HG03159 (cell line): Measurements from ENCODE around the gene SLC32A1.

Experiments
- ATAC-seq: cut with Tn5 transposase; IDR thresholded peaks from one replicate; pipeline ENCODE4 v1.9.1; 2021; ENCODE audit warnings: mild to moderate bottlenecking, moderate library complexity; ENCODE audit not compliant: unreplicated experiment

The SLC32A1 gene

GRCh38 chr20:38725148-38725901, 1.0 kb downstream of the SLC32A1 start:
- ATAC-seq, result no peak

GRCh38 chr20:38725931-38726803, 1.9 kb downstream of the SLC32A1 start:
- ATAC-seq, result no peak

GRCh38 chr20:38726804-38727606, 2.7 kb downstream of the SLC32A1 start:
- ATAC-seq, result no peak

GRCh38 chr20:38727607-38728190, 3.4 kb downstream of the SLC32A1 start:
- ATAC-seq, result no peak

GRCh38 chr20:38728191-38728781, 4.0 kb downstream of the SLC32A1 start:
- ATAC-seq, result no peak

- ATAC-seq, result no peak
Measured at GRCh38 chr20:38728911-38729642, 4.8 kb downstream of the SLC32A1 start.

- ATAC-seq, result no peak
Measured at GRCh38 chr20:38729767-38730166, 5.5 kb downstream of the SLC32A1 start.

- ATAC-seq, result no peak
Measured at GRCh38 chr20:38730167-38730988, 6.1 kb downstream of the SLC32A1 start.

GRCh38 chr20:38730989-38731737, 6.9 kb downstream of the SLC32A1 start:
- ATAC-seq, result no peak

- ATAC-seq, result no peak
Measured at GRCh38 chr20:38731738-38732113, 7.4 kb downstream of the SLC32A1 start.

GRCh38 chr20:38732981-38733380, 8.7 kb downstream of the SLC32A1 start:
- no peak for ATAC-seq

GRCh38 chr20:38735172-38735571, 10.9 kb downstream of the SLC32A1 start:
- no peak for ATAC-seq

GRCh38 chr20:38737887-38738286, 13.6 kb downstream of the SLC32A1 start:
- ATAC-seq, result no peak

GRCh38 chr20:38745757-38746156, 21.5 kb downstream of the SLC32A1 start:
- no peak for ATAC-seq

GRCh38 chr20:38747495-38748096, 23.3 kb downstream of the SLC32A1 start:
- no peak for ATAC-seq

GRCh38 chr20:38748097-38748860, 24.0 kb downstream of the SLC32A1 start, which contains the start of gene ACTR5:
Gene ACTR5 (plus strand): TSS chr20:38748460. CDS start chr20:38748479, 19 bp downstream.
- ATAC-seq, result peak; percentile 80

GRCh38 chr20:38748861-38749149, 24.5 kb downstream of the SLC32A1 start:
- ATAC-seq, result peak; percentile 31
